GM19452 (cell line): ENCODE data around the gene CMKLR1.

ENCODE experiments used
- ATAC-seq: cut with Tn5 transposase; IDR thresholded peaks from one replicate; pipeline ENCODE4 v1.9.1; 2021; ENCODE audit not compliant: unreplicated experiment

The CMKLR1 gene

DNA sequence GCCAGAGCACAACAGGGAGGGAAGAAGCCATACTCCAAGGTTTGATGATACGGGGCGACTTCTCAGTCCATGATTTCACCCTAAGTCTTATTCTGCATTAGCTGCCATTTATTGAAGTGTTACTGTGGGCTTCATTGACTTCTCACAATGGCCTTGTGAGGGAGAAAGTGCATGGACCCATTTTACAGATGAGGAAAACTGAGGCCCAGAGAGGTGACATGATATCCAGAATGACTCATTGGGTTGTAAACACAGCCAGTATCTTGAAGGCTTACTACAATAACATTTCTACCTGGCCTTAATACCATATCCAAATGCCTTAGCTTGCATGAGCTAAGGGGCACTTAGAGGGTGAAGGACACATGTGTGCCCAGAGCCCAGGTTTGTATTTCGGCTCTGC is 100.6 kb downstream of the CMKLR1 start:
- no peak for ATAC-seq
